Measurements from ENCODE around the gene SLC10A1.

SLC10A1 gene

DNA sequence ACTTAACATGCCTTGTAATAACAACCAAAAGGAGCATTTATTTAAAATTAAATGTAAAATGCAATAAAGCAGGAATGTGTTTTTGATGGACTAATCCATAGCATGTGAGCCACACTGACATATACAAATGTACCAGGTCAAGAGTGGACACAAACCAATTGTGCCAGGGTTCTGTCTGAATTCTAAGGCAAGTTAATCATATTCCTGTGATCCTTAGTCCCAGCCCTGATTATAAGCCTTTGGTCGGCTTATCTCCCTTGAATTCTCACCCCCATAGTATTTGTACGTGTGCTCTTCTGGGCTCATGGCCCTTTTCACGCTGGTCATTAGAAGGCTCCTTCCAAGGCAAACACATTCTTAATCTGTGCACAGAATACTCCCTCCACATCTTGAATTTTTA is 40.7 kb downstream of the SLC10A1 start:
- in situ Hi-C loops (cut with HindIII; ENCODE audit: low sequenced_read_pairs), result no loop called here
- TF ChIP-seq, protein P1, sequence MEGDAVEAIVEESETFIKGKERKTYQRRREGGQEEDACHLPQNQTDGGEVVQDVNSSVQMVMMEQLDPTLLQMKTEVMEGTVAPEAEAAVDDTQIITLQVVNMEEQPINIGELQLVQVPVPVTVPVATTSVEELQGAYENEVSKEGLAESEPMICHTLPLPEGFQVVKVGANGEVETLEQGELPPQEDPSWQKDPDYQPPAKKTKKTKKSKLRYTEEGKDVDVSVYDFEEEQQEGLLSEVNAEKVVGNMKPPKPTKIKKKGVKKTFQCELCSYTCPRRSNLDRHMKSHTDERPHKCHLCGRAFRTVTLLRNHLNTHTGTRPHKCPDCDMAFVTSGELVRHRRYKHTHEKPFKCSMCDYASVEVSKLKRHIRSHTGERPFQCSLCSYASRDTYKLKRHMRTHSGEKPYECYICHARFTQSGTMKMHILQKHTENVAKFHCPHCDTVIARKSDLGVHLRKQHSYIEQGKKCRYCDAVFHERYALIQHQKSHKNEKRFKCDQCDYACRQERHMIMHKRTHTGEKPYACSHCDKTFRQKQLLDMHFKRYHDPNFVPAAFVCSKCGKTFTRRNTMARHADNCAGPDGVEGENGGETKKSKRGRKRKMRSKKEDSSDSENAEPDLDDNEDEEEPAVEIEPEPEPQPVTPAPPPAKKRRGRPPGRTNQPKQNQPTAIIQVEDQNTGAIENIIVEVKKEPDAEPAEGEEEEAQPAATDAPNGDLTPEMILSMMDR (IDR thresholded peaks at IDR 0.05; ENCODE audit: low read depth, low read length, missing control alignments), result no peak
- no peak for DNase-seq (ENCODE audit: low read depth)

DNA sequence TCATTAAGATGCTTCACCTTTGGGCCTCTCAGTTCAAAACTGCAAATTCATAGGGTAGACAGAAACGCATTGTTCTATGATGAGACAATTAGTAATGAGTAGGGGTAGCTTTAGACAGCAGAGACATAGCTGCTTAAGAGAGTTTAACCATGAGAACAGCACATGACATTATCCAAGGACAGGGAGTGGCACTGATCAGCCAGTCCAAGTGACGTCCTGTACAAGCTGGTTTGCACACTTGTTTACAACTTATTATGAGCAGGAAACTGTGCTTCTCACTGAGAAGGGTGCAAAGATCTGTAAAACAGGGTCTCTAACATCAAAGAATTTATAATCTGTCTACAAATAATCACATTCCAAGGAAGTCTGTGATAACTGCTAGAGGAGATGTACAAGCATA is 41.3 kb downstream of the SLC10A1 start:
- TF ChIP-seq, protein P1 (IDR thresholded peaks at IDR 0.05; ENCODE audit: low read depth, low read length, missing control alignments), result no peak
- H3K4me3 ChIP-seq (ENCODE audit: low read depth, low read length), result no peak overlapping the region
- no peak for DNase-seq (ENCODE audit: low read depth)
- in situ Hi-C loops (cut with HindIII; ENCODE audit: low sequenced_read_pairs), result no loop called here

More for the DNA sequence above, 40.7 kb downstream of the SLC10A1 start:
- H3K4me3 ChIP-seq (ENCODE audit: low read depth, low read length), result no peak overlapping the region

DNA sequence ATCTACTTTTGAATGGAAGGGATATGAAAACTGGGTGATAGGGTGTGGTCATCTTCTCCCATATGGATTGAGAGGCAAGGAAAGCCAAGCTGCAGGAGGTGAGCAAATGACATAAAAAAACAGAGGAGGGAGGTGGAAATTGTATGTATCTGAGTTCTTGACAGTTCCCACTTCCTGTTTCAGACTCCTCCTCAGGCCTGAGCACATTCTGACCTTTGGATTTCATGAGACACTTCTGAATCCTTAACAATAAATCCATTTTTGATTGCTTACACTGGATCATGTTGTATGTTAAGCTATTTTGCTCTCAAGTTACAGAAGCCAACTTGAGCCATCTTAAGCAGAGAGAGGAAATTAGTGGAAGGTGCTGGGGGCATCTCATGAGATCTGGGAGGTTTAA is 41.7 kb downstream of the SLC10A1 start:
- H3K4me3 ChIP-seq (ENCODE audit: low read depth, low read length), result no peak overlapping the region
- in situ Hi-C loops (cut with HindIII; ENCODE audit: low sequenced_read_pairs), result no loop called here
- TF ChIP-seq, protein P1 (IDR thresholded peaks at IDR 0.05; ENCODE audit: low read depth, low read length, missing control alignments), result no peak
- DNase-seq (ENCODE audit: low read depth), result no peak

DNA sequence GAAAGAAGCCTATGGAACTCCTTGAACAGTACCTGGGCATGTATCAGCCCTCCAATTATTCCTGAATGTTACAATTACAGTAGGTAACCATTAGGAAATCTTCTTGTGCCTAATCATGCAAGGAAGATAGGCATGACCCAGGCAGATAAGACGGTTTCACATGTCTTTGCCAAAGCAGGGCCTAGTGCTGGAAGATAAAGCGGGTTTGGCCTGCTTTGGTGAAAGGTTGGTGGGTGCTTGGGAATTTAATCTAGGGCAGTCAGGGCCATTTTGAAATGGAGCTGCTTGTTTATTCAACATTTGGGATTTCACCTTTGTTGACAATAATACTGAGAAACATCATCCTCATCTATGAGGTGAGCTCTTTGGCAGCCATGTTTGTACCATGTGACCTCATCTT is 42.6 kb downstream of the SLC10A1 start:
- in situ Hi-C loops (cut with HindIII; ENCODE audit: low sequenced_read_pairs), result no loop called here
- TF ChIP-seq, protein P1 (IDR thresholded peaks at IDR 0.05; ENCODE audit: low read depth, low read length, missing control alignments), result no peak
- H3K4me3 ChIP-seq (ENCODE audit: low read depth, low read length), result no peak overlapping the region
- DNase-seq (ENCODE audit: low read depth), result no peak

DNA sequence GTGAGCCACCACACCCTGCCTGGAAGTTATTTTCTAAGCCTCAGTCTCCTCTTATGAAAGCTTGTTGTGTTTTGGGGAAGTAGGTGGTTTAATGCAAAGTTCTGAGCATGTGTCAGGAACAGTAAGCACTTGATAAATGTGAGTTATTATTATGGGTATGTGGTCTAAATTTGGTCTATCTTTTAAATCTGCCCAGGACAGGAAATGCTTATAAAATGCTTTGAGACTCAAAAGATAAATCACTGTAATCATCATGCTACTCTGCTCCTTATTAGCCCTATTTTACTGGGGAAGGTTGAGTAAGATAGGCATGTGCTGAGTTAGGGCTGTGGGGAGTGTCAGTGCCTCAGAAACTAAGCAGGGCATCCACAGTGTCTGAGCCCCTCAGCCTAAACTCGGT is 43.2 kb downstream of the SLC10A1 start:
- TF ChIP-seq, protein P1 (IDR thresholded peaks at IDR 0.05; ENCODE audit: low read depth, low read length, missing control alignments), result no peak
- no peak for DNase-seq (ENCODE audit: low read depth)
- in situ Hi-C loops (cut with HindIII; ENCODE audit: low sequenced_read_pairs), result no loop called here

DNA sequence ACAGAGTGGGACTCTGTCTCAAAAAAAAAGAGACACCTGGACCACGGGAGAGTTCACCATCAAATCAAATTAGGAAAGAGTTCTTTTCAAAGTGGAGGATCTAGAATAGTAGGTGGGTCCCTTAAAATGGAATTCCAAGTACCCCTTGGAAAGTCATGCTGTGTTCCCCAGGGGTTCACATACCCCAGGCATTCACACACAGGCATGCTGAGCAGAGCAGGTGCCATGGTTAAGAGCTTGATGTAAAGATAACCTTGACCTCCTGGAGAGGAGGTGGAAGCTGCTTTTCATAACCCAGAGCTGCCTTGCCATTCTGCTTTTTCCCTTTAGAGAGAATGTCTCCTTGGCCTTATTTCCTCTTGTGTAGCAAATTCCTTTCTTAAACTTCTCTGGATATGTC is 44.3 kb downstream of the SLC10A1 start:
- no peak for DNase-seq (ENCODE audit: low read depth)
- TF ChIP-seq, protein P1 (IDR thresholded peaks at IDR 0.05; ENCODE audit: low read depth, low read length, missing control alignments), result no peak
- in situ Hi-C loops (cut with HindIII; ENCODE audit: low sequenced_read_pairs), result no loop called here
- no peak overlapping the region for H3K4me3 ChIP-seq (ENCODE audit: low read depth, low read length)

More for the DNA sequence above, 43.2 kb downstream of the SLC10A1 start:
- H3K4me3 ChIP-seq (ENCODE audit: low read depth, low read length), result no peak overlapping the region

DNA sequence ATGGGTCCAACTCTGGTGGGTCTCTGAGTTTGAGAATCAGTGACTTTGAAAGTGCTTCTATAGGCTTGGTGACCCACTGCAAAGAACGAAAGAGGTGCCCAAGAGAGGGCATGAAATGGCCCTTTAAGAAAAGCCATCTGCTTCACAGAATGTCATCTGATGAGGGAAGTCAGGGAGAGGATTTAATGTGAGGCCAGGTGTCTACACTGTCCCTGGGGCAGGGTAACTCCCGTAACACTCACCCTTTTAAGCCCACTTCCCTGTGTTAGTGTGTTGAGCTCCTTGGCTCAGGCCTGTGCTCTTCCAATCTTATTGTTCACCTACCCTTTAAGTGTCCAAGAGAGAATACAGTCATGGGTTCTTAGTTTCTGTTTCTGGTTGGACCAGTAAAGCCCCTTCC is 46.5 kb downstream of the SLC10A1 start:
- no peak for DNase-seq (ENCODE audit: low read depth)
- H3K4me3 ChIP-seq (ENCODE audit: low read depth, low read length), result no peak overlapping the region
- TF ChIP-seq, protein P1 (IDR thresholded peaks at IDR 0.05; ENCODE audit: low read depth, low read length, missing control alignments), result no peak
- in situ Hi-C loops (cut with HindIII; ENCODE audit: low sequenced_read_pairs), result no loop called here
